GM12878 (cell line): ENCODE data around the gene SCIN. TPM values are rescaled to one million over a fixed set of nuclear protein-coding genes. Genes with fewer than 3 reads are reported as not detected.

Experiments
- ATAC-seq: fragments of 200-7000 bp; cut with Tn5 transposase; 3 replicates; pipeline ENCODE4 v1.9.1; 2020; ENCODE audit warnings: mild to moderate bottlenecking, moderate library complexity
- BruUV-seq: library from RNA; stranded (reverse); fragments of 400-500 nt; replicated peaks from 2 replicates; lab custom pipeline; 2021; lab: Mats Ljungman, UMichigan
- CTCF ChIA-PET: fragments of 300-600 bp; sonication (Branson Sonifier 250); formaldehyde crosslinking; extraction: SDS; loops from one replicate; lab custom pipeline; 2021; ENCODE audit warnings: inconsistent platforms; lab: Yijun Ruan, JAX
- POLR2A ChIA-PET: fragments of 350-600 bp; formaldehyde crosslinking; extraction: SDS; loops from one replicate; lab custom pipeline; 2021; ENCODE audit warnings: inconsistent platforms; lab: Charles Lee
- RAD21 ChIA-PET: fragments of 300-600 bp; sonication (Branson Sonifier 250); formaldehyde crosslinking; loops from one replicate; lab custom pipeline; 2023; ENCODE audit warnings: antibody characterized with exemption; ENCODE audit not compliant: unreplicated experiment; lab: Charles Lee
- SMC1A ChIA-PET: fragments of 300-600 bp; sonication (Branson Sonifier 250); formaldehyde crosslinking; loops from one replicate; lab custom pipeline; 2023; ENCODE audit not compliant: unreplicated experiment, uncharacterized antibody; lab: Charles Lee
- DNase-seq: peaks from one replicate; pipeline ENCODE4 v3.0.0-alpha.2; 2011; ENCODE audit warnings: low read depth, low spot score
- FAIRE-seq: peaks from 3 replicates; lab custom pipeline; 2011; peaks lifted over from hg19 to GRCh38; lab: Jason Lieb, UNC
- H2AFZ ChIP-seq: 2 replicates; pipeline ENCODE4 v1.6.0; 2011; ENCODE audit warnings: low read depth, low read length, control low read depth; ENCODE audit not compliant: control insufficient read depth
- H3K27ac ChIP-seq: 2 replicates; pipeline ENCODE4 v1.5.1; 2011; ENCODE audit warnings: control low read depth; ENCODE audit not compliant: control insufficient read depth, insufficient read depth
- H3K27me3 ChIP-seq, 2 experiments: replicated peaks in 1 of 2; 2 replicates each; pipeline versions ENCODE4 v1.6.0 to v1.6.1; 2011; ENCODE audit warnings: low read length in 1 of 2; ENCODE audit not compliant: control insufficient read depth in 2 of 2, insufficient read depth in 2 of 2
- H3K36me3 ChIP-seq, 2 experiments: 2 replicates each; pipeline ENCODE4 v1.5.1; 2011; ENCODE audit warnings: low read length in 1 of 2; ENCODE audit not compliant: control insufficient read depth in 2 of 2, insufficient read depth in 2 of 2
- H3K4me1 ChIP-seq: 2 replicates; pipeline ENCODE4 v1.6.1; 2011; ENCODE audit warnings: mild to moderate bottlenecking, low read length, moderate library complexity, mixed read lengths; ENCODE audit not compliant: control insufficient read depth, insufficient read depth
- H3K4me2 ChIP-seq: 2 replicates; pipeline ENCODE4 v1.6.0; 2011; ENCODE audit warnings: control low read depth; ENCODE audit not compliant: control insufficient read depth, insufficient read depth
- H3K4me3 ChIP-seq: fragments of 200-600 bp; sonication (generic); 2 replicates; pipeline ENCODE4 v1.5.1; 2016
- H3K79me2 ChIP-seq: 2 replicates; pipeline ENCODE4 v1.6.0; 2011; ENCODE audit warnings: low read length; ENCODE audit not compliant: control insufficient read depth, insufficient read depth
- H3K9ac ChIP-seq: 2 replicates; pipeline ENCODE4 v1.8.0; 2011; ENCODE audit warnings: low read length, control low read depth, mixed read lengths; ENCODE audit not compliant: control insufficient read depth, insufficient read depth
- H3K9me3 ChIP-seq: replicated peaks from 3 replicates; pipeline ENCODE4 v1.5.1; 2011; ENCODE audit warnings: mild to moderate bottlenecking, low read length; ENCODE audit not compliant: control insufficient read depth, insufficient read depth
- H4K20me1 ChIP-seq: 2 replicates; pipeline ENCODE4 v1.6.0; 2011; ENCODE audit not compliant: control insufficient read depth, insufficient read depth
- BHLHE40 ChIP-seq, 2 experiments: fragments of 450-650 bp in 1 of 2; IDR thresholded peaks; 2 replicates each; pipeline ENCODE4 v1.6.1; 2011 to 2017; ENCODE audit warnings: low read depth in 2 of 2, borderline replicate concordance in 1 of 2, improper control_type of control experiment in 1 of 2, low read length in 1 of 2, mild to moderate bottlenecking in 1 of 2
- CBX3 ChIP-seq: fragments of 200-600 bp; sonication (generic); IDR thresholded peaks from 2 replicates; pipeline ENCODE4 v1.6.1; 2016; ENCODE audit warnings: low read depth, borderline replicate concordance
- CHD1 ChIP-seq: IDR thresholded peaks from 2 replicates; pipeline ENCODE4 v1.6.1; 2012; ENCODE audit warnings: low read depth, low read length, improper control_type of control experiment
- GABPA ChIP-seq: IDR thresholded peaks from 2 replicates; pipeline ENCODE4 v1.6.1; 2014; ENCODE audit warnings: antibody characterized with exemption, low read depth, mild to moderate bottlenecking, inconsistent platforms
- JUND ChIP-seq: IDR thresholded peaks from 2 replicates; pipeline ENCODE4 v1.6.1; 2012; ENCODE audit warnings: low read depth, mild to moderate bottlenecking, low read length, improper control_type of control experiment, moderate library complexity
- KDM1A ChIP-seq: fragments of 200-600 bp; sonication (generic); IDR thresholded peaks from 2 replicates; pipeline ENCODE4 v1.6.1; 2016; ENCODE audit warnings: borderline replicate concordance
- NFXL1 ChIP-seq: fragments of 450-650 bp; IDR thresholded peaks from 2 replicates; pipeline ENCODE4 v1.6.1; 2017; ENCODE audit warnings: antibody characterized with exemption, mild to moderate bottlenecking, borderline replicate concordance
- NFYB ChIP-seq: IDR thresholded peaks from 2 replicates; pipeline ENCODE4 v1.6.1; 2011; ENCODE audit warnings: low read depth, mild to moderate bottlenecking, low read length, improper control_type of control experiment, moderate library complexity; ENCODE audit not compliant: insufficient read depth
- RUNX3 ChIP-seq: IDR thresholded peaks from 2 replicates; pipeline ENCODE4 v1.6.1; 2012; ENCODE audit warnings: low read length, inconsistent platforms
- SMC3 ChIP-seq: IDR thresholded peaks from 2 replicates; pipeline ENCODE4 v1.6.1; 2011; ENCODE audit warnings: low read length, improper control_type of control experiment, borderline replicate concordance
- TCF7 ChIP-seq: IDR thresholded peaks from 2 replicates; pipeline ENCODE4 v1.6.1; 2014; ENCODE audit warnings: antibody characterized with exemption, borderline replicate concordance
- ZNF384 ChIP-seq: IDR thresholded peaks from 2 replicates; pipeline ENCODE4 v1.6.1; 2012; ENCODE audit warnings: low read depth, mild to moderate bottlenecking, low read length, improper control_type of control experiment, borderline replicate concordance
- WGBS: methylation state at CpG from one replicate; pipeline ENCODE4 v1.1.6; 2016; ENCODE audit warnings: low lambda C conversion rate; ENCODE audit not compliant: insufficient replicate concordance, insufficient coverage; ENCODE audit errors: missing lambda C conversion rate; 5-methylcytosine and 5-hydroxymethylcytosine counted together
- in situ Hi-C: fragments of 300-500 bp; cut with MboI; formaldehyde crosslinking; loops from 9 replicates; pipeline ENCODE4 v1.14.3; 2018; ENCODE audit warnings: mixed read lengths
- intact Hi-C: fragments of 100-400 bp; cut with micrococcal nuclease; formaldehyde crosslinking; loops from one replicate; pipeline ENCODE4 v1.14.2; 2022; ENCODE audit not compliant: unreplicated experiment
- polyA plus RNA-seq, 11 experiments: library from polyadenylated mRNA; depleted of rRNA in 4 of 11; unstranded in 6 of 11; stranded (reverse) in 5 of 11; fragments of >200 nt; fragmentation: Nextera tagmentation in 4 of 11; fragmentation: Illumina TruSeq in 1 of 11; extraction: Ambion mirVana in 4 of 11; extraction: Trizol in 1 of 11; gene quantifications; 1 replicate in 1 of 11; 2 replicates in 10 of 11; pipeline versions ENCODE4 v1.2.1 to v1.2.3, GENCODE V29; 2011 to 2016; ENCODE audit warnings: inconsistent platforms in 2 of 11, missing spikeins in 2 of 11, low read depth in 1 of 11
- total RNA-seq, 4 experiments: library from RNA; depleted of rRNA in 3 of 4; stranded (reverse); fragments of >200 nt in 3 of 4; fragmentation: Illumina TruSeq in 1 of 4; extraction: Trizol in 1 of 4; gene quantifications; 2 replicates each; pipeline versions ENCODE4 v1.2.1 to v1.2.3, GENCODE V29; 2013 to 2021
- TF ChIP-seq, protein P1 (sequence below): IDR thresholded peaks from 2 replicates; pipeline ENCODE4 v1.6.1; 2012; ENCODE audit warnings: low read depth, low read length, improper control_type of control experiment
- TF ChIP-seq, protein P2 (sequence below), 3 experiments: IDR thresholded peaks in 2 of 3; conservative IDR thresholded peaks in 1 of 3; 2 replicates each; pipeline ENCODE4 v1.5.1; 2011; ENCODE audit warnings: low read depth in 3 of 3, low read length in 3 of 3, mild to moderate bottlenecking in 3 of 3, control low read depth in 2 of 3, moderate library complexity in 2 of 3, inconsistent platforms in 1 of 3, mixed read lengths in 1 of 3; ENCODE audit not compliant: control insufficient read depth in 2 of 3, insufficient read depth in 1 of 3; ENCODE audit errors: extremely low read depth in 1 of 3
- TF ChIP-seq, protein P3 (sequence below): fragments of 150-350 bp; IDR thresholded peaks from 2 replicates; pipeline ENCODE4 v1.6.1; 2014; ENCODE audit warnings: mild to moderate bottlenecking, low read depth, low read length
- TF ChIP-seq, protein P4 (sequence below): IDR thresholded peaks from 2 replicates; pipeline ENCODE4 v1.6.1; 2011; ENCODE audit warnings: low read depth, mild to moderate bottlenecking, low read length, moderate library complexity, borderline replicate concordance; ENCODE audit errors: extremely low read depth

The SCIN gene
- total and polyA plus RNA-seq, 10 of the 15 experiments (the other 5 are each of a cell fraction or from before 2014, with no cell fraction given): 0.23 to 2.1 (median 1.0) TPM

DNA sequence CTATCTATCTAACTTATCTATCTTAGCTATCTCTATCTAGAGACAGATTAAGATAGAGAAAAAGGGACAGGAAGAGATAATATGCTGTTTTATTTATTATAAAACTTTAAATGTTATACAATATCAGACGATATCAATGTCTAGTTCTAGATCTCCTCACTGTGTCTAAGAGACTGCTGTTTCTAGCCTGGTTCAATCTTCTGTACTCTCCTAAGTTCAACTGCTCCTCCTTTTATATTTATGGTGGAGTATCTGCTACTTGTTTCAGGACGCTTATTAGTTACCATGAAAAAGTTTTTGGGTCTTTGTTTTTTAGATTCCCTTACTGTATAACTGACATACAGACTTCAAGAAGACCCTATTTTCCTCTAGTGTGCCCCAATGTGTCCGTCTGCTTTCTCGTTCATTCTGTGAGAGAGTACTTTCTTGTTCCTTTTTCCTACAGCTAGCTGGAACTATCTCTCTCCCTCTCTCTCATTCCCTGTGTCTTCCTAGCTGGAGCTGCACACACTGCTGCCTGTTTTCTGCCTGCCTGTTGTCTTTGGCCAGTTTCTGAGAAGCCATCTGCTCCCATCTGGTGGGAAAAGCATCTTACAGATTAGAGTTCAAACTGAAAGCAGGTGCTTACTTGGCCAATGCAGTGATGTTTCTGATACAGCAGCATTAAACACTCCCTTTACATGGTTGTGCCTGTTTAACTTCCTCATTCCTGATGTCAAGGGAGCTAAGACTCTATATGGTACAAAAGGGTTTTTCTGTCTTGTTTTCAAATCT, 67.5 kb downstream of the SCIN start (continued):
- TF ChIP-seq TCF7 (no peak), CHD1 (no peak), SMC3 (no peak), ZNF384 (no peak)

DNA sequence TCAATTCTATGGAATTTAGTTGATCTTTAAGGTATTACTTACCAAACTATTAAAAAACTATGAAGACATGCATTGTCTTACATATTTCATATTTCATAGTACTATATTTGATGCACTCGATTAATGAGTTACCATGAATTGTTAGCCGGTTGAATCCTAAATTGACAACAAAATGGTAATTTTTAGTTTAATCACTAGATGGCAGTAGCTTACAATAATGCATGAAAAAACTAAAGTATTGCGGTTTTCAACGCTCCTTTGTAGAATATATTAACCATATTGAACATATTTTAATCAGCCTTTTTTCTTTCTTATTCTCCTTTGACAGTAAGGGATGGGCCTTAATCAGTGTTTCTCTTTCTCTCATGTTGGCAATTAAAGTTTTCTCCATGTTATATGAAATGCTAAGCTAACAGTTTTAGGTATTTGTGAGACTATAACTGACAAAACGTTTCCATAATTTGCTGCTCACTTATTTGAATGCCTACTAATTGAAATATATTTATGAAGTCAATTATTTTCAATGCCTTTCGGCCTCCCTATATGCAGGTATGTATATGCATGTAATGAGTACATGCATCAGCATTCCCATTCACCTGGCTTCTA, 68.4 kb downstream of the SCIN start:
- H3K79me2 ChIP-seq: no peaks in the 10 kb centered on the region
- ATAC-seq (peak; percentile 58), FAIRE-seq (peak; percentile 84), DNase-seq (no peak)
- H4K20me1 ChIP-seq: no peaks in the 10 kb centered on the region
- no peak overlapping the region for H3K9ac ChIP-seq
- H3K36me3 ChIP-seq: no peaks in the 10 kb centered on the region
- H3K27ac ChIP-seq: no peak overlapping the region
- H3K4me3 ChIP-seq: no peak overlapping the region
- H2AFZ ChIP-seq: no peak overlapping the region
- RAD21 ChIA-PET: interaction anchor here (1.0 to 1.3 kb wide), 5 partner anchors 8 to 1818 kb away, joined by 3 to 4 read pairs (median 3); no protein-coding TSS in a partner anchor
- SMC1A ChIA-PET: interaction anchor here (0.8 to 2.0 kb wide), 6 partner anchors 27 to 627 kb away, joined by 3 to 5 read pairs (median 4); no protein-coding TSS in a partner anchor
- 3% methylated on average over 6 of the region's 6 CpGs for WGBS
- POLR2A ChIA-PET: no interaction called here
- CTCF ChIA-PET: interaction anchor here (0.6 to 2.0 kb wide), 17 partner anchors 10 to 1104 kb away, joined by 3 to 16 read pairs (median 4); no protein-coding TSS in a partner anchor
- BruUV-seq: no TSS peak
- no peak overlapping the region for H3K4me2 ChIP-seq
- intact Hi-C loops (loop anchor here (1.0 to 5.0 kb wide), 3 partner anchors 48 to 1088 kb away; partner anchors contain the start of gene ARL4A), in situ Hi-C loops (no loop called here)
- H3K9me3 ChIP-seq: no peaks in the 10 kb centered on the region
- H3K4me1 ChIP-seq: no peaks in the 10 kb centered on the region
- H3K27me3 ChIP-seq: no peaks in the 10 kb centered on the region
- TF ChIP-seq KDM1A (no peak), NFYB (no peak), GABPA (no peak), NFXL1 (no peak), JUND (no peak), CBX3 (no peak), BHLHE40 (IDR thresholded peaks at IDR 0.05; ENCODE audit: borderline replicate concordance in 1 of 2, low read depth in 2 of 2, low read length in 1 of 2) (no peak), RUNX3 (peak; percentile 79)
- TF ChIP-seq, protein P1, sequence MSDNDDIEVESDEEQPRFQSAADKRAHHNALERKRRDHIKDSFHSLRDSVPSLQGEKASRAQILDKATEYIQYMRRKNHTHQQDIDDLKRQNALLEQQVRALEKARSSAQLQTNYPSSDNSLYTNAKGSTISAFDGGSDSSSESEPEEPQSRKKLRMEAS: no peak
- TF ChIP-seq, protein P2, sequence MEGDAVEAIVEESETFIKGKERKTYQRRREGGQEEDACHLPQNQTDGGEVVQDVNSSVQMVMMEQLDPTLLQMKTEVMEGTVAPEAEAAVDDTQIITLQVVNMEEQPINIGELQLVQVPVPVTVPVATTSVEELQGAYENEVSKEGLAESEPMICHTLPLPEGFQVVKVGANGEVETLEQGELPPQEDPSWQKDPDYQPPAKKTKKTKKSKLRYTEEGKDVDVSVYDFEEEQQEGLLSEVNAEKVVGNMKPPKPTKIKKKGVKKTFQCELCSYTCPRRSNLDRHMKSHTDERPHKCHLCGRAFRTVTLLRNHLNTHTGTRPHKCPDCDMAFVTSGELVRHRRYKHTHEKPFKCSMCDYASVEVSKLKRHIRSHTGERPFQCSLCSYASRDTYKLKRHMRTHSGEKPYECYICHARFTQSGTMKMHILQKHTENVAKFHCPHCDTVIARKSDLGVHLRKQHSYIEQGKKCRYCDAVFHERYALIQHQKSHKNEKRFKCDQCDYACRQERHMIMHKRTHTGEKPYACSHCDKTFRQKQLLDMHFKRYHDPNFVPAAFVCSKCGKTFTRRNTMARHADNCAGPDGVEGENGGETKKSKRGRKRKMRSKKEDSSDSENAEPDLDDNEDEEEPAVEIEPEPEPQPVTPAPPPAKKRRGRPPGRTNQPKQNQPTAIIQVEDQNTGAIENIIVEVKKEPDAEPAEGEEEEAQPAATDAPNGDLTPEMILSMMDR (IDR thresholded peaks at IDR 0.05 in 2 of 3, conservative IDR thresholded peaks at IDR 0.05 in 1 of 3; ENCODE audit: control insufficient read depth in 2 of 3, extremely low read depth in 1 of 3, insufficient read depth in 1 of 3, low read depth in 3 of 3, low read length in 3 of 3): peak; percentile 35 to 60 (median 50); a peak in 5 of 6 replicates
- TF ChIP-seq, protein P3, sequence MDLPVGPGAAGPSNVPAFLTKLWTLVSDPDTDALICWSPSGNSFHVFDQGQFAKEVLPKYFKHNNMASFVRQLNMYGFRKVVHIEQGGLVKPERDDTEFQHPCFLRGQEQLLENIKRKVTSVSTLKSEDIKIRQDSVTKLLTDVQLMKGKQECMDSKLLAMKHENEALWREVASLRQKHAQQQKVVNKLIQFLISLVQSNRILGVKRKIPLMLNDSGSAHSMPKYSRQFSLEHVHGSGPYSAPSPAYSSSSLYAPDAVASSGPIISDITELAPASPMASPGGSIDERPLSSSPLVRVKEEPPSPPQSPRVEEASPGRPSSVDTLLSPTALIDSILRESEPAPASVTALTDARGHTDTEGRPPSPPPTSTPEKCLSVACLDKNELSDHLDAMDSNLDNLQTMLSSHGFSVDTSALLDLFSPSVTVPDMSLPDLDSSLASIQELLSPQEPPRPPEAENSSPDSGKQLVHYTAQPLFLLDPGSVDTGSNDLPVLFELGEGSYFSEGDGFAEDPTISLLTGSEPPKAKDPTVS: no peak
- TF ChIP-seq, protein P4, sequence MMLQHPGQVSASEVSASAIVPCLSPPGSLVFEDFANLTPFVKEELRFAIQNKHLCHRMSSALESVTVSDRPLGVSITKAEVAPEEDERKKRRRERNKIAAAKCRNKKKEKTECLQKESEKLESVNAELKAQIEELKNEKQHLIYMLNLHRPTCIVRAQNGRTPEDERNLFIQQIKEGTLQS: no peak
